Liver (tissue), 9 donors: ENCODE results near the gene HS1BP3. TPM values are rescaled to one million over a fixed set of nuclear protein-coding genes. Genes with fewer than 3 reads are reported as not detected.

ENCODE experiments used
- DNase-seq: peaks from one replicate; pipeline ENCODE4 v3.0.0-alpha.2; 2017; ENCODE audit warnings: low spot score
- H3K27ac ChIP-seq, 2 donors: one replicate each; pipeline ENCODE4 v1.7.0; 2013; ENCODE audit warnings: inconsistent platforms in 2 of 2, low read length in 2 of 2, control low read depth in 1 of 2, low read depth in 1 of 2, mild to moderate bottlenecking in 1 of 2
- H3K27me3 ChIP-seq, 4 donors: one replicate each; pipeline versions ENCODE4 v1.6.1 to v1.7.0; 2013; ENCODE audit warnings: low read length in 3 of 4, inconsistent platforms in 1 of 4, mild to moderate bottlenecking in 1 of 4, moderate library complexity in 1 of 4; ENCODE audit not compliant: control insufficient read depth in 4 of 4, insufficient read depth in 4 of 4
- H3K36me3 ChIP-seq, 4 donors: one replicate each; pipeline versions ENCODE4 v1.6.1 to v1.7.0; 2013; ENCODE audit warnings: low read length in 3 of 4, mild to moderate bottlenecking in 3 of 4, low read depth in 1 of 4, moderate library complexity in 1 of 4; ENCODE audit not compliant: control insufficient read depth in 4 of 4, insufficient read depth in 3 of 4
- H3K4me1 ChIP-seq, 4 donors: one replicate each; pipeline versions ENCODE4 v1.6.1 to v1.7.0; 2013; ENCODE audit warnings: low read length in 3 of 4, mild to moderate bottlenecking in 3 of 4, moderate library complexity in 1 of 4; ENCODE audit not compliant: control insufficient read depth in 4 of 4, insufficient read depth in 4 of 4
- H3K4me3 ChIP-seq, 3 donors: one replicate each; pipeline versions ENCODE4 v1.6.1 to v1.7.0; 2013; ENCODE audit warnings: low read length in 3 of 3, control low read depth in 1 of 3, low read depth in 1 of 3, mild to moderate bottlenecking in 1 of 3
- H3K9ac ChIP-seq, 2 donors: one replicate each; pipeline ENCODE4 v1.7.0; 2013; ENCODE audit warnings: low read length in 2 of 2, mild to moderate bottlenecking in 2 of 2, moderate library complexity in 2 of 2, control low read depth in 1 of 2, low read depth in 1 of 2
- H3K9me3 ChIP-seq, 4 donors: one replicate each; pipeline versions ENCODE4 v1.6.1 to v1.7.0; 2013; ENCODE audit warnings: low read length in 3 of 4; ENCODE audit not compliant: control insufficient read depth in 4 of 4
- EGR1 ChIP-seq, 2 donors: IDR thresholded peaks; 2 replicates each; pipeline ENCODE4 v1.6.1; 2016 to 2018; ENCODE audit warnings: antibody characterized with exemption in 2 of 2, low read depth in 2 of 2
- GABPA ChIP-seq, 2 donors: IDR thresholded peaks in 1 of 2; conservative IDR thresholded peaks in 1 of 2; 2 replicates each; pipeline ENCODE4 v1.6.1; 2016; ENCODE audit warnings: antibody characterized with exemption in 2 of 2, mild to moderate bottlenecking in 1 of 2, moderate library complexity in 1 of 2
- HNF4A ChIP-seq, 2 donors: conservative IDR thresholded peaks; 2 replicates each; pipeline ENCODE4 v1.6.1; 2016; ENCODE audit warnings: antibody characterized with exemption in 2 of 2, mild to moderate bottlenecking in 2 of 2
- HNF4G ChIP-seq: IDR thresholded peaks from 2 replicates; pipeline ENCODE4 v1.6.1; 2016; ENCODE audit warnings: antibody characterized with exemption
- JUND ChIP-seq, 2 donors: IDR thresholded peaks; 2 replicates each; pipeline ENCODE4 v1.6.1; 2016; ENCODE audit warnings: antibody characterized with exemption in 2 of 2
- NR2F2 ChIP-seq: IDR thresholded peaks from 2 replicates; pipeline ENCODE4 v1.6.1; 2016; ENCODE audit warnings: antibody characterized with exemption
- RAD21 ChIP-seq, 2 donors: IDR thresholded peaks; 2 replicates each; pipeline ENCODE4 v1.6.1; 2016; ENCODE audit warnings: antibody characterized with exemption in 2 of 2, mild to moderate bottlenecking in 2 of 2
- RXRA ChIP-seq, 2 donors: IDR thresholded peaks; 2 replicates each; pipeline ENCODE4 v1.6.1; 2017 to 2018; ENCODE audit warnings: antibody characterized with exemption in 2 of 2, mild to moderate bottlenecking in 1 of 2
- YY1 ChIP-seq: IDR thresholded peaks from 2 replicates; pipeline ENCODE4 v1.6.1; 2016; ENCODE audit warnings: antibody characterized with exemption, mild to moderate bottlenecking
- WGBS: extraction: QIAGEN DNeasy Blood & Tissue Kit; methylation state at CpG from one replicate; pipeline ENCODE4 v1.1.7; 2013; 5-methylcytosine and 5-hydroxymethylcytosine counted together
- polyA plus RNA-seq, 2 donors: library from polyadenylated mRNA; stranded (reverse) in 1 of 2; unstranded in 1 of 2; fragments of 200-250 nt in 1 of 2; fragments of >200 nt in 1 of 2; fragmentation: Nextera tagmentation in 1 of 2; extraction: Ambion mirVana in 1 of 2; gene quantifications; one replicate each; pipeline versions ENCODE4 v1.2.1 to v1.2.3, GENCODE V29; 2013 to 2015
- total RNA-seq, 2 donors: library from RNA; depleted of rRNA; stranded (reverse); fragments of >200 nt; gene quantifications; one replicate each; pipeline ENCODE4 v1.2.3, GENCODE V29; 2014
- TF ChIP-seq, protein P1 (sequence below): IDR thresholded peaks from 2 replicates; pipeline ENCODE4 v1.6.1; 2016; ENCODE audit warnings: antibody characterized with exemption, mild to moderate bottlenecking
- TF ChIP-seq, protein P2 (sequence below): fragments of 150-350 bp; IDR thresholded peaks from 2 replicates; pipeline ENCODE4 v1.5.1; 2017; ENCODE audit warnings: improper control_type of control experiment, low read depth, low read length; ENCODE audit not compliant: missing input control
- TF ChIP-seq, protein P3 (sequence below): IDR thresholded peaks from 2 replicates; pipeline ENCODE4 v1.6.1; 2016; ENCODE audit warnings: antibody characterized with exemption
- TF ChIP-seq, protein P4 (sequence below): IDR thresholded peaks from 2 replicates; pipeline ENCODE4 v1.6.1; 2016; ENCODE audit warnings: antibody characterized with exemption
- donor health status: healthy.
- donor health status: healthy.
- donor health status: healthy.
- donor health status: healthy.
- donor health status: healthy.

Gene HS1BP3
- total and polyA plus RNA-seq, 4 donors = 7.7 to 15.4 (median 10.9) TPM

DNA sequence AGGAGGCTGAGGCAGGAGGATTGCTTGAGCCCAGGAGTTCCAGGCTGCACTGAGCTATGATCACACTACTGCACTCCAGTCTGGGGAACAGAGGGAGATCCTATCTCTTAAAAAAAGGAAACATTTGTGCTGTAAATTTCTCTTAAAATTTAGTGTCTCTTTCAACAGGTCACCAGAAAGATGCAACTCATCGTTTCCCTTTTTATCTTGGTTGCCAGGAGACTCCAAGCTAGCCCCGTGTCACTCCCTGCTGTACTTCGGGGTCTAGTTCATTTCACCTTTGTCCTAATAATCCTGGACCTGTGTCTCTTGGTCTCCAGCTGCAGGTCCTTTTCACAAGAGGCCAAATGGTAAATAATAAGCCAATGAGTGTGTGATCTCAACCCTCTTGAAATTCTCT lies 7.1 kb downstream of the HS1BP3 start:
- Histone ChIP-seq H3K4me1 (peaks cover 6 to 16% (median 13%) of the 10 kb centered on the region in 4 donors), H3K9me3 (no peaks in the 10 kb centered on the region), H3K9ac (no peak overlapping the region), H3K4me3 (no peak overlapping the region), H3K27me3 (no peaks in the 10 kb centered on the region), H3K36me3 (peaks cover 0 to 11% (median 6%) of the 10 kb centered on the region in 4 donors), H3K27ac (no peak overlapping the region)
- WGBS = 69% methylated on average over 3 of the region's 3 CpGs
- TF ChIP-seq, protein P1, sequence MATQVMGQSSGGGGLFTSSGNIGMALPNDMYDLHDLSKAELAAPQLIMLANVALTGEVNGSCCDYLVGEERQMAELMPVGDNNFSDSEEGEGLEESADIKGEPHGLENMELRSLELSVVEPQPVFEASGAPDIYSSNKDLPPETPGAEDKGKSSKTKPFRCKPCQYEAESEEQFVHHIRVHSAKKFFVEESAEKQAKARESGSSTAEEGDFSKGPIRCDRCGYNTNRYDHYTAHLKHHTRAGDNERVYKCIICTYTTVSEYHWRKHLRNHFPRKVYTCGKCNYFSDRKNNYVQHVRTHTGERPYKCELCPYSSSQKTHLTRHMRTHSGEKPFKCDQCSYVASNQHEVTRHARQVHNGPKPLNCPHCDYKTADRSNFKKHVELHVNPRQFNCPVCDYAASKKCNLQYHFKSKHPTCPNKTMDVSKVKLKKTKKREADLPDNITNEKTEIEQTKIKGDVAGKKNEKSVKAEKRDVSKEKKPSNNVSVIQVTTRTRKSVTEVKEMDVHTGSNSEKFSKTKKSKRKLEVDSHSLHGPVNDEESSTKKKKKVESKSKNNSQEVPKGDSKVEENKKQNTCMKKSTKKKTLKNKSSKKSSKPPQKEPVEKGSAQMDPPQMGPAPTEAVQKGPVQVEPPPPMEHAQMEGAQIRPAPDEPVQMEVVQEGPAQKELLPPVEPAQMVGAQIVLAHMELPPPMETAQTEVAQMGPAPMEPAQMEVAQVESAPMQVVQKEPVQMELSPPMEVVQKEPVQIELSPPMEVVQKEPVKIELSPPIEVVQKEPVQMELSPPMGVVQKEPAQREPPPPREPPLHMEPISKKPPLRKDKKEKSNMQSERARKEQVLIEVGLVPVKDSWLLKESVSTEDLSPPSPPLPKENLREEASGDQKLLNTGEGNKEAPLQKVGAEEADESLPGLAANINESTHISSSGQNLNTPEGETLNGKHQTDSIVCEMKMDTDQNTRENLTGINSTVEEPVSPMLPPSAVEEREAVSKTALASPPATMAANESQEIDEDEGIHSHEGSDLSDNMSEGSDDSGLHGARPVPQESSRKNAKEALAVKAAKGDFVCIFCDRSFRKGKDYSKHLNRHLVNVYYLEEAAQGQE = no peak
- TF ChIP-seq GABPA (IDR thresholded peaks at IDR 0.05 in 1 of 2, conservative IDR thresholded peaks at IDR 0.05 in 1 of 2) = no peak
- no peak for TF ChIP-seq JUND (IDR thresholded peaks at IDR 0.05)
- TF ChIP-seq EGR1 (IDR thresholded peaks at IDR 0.05; ENCODE audit: low read depth in 2 of 2) = no peak
- TF ChIP-seq RXRA (IDR thresholded peaks at IDR 0.05) = no peak
- no peak for TF ChIP-seq HNF4A (conservative IDR thresholded peaks at IDR 0.05)
- TF ChIP-seq NR2F2 = no peak
- TF ChIP-seq, protein P2, sequence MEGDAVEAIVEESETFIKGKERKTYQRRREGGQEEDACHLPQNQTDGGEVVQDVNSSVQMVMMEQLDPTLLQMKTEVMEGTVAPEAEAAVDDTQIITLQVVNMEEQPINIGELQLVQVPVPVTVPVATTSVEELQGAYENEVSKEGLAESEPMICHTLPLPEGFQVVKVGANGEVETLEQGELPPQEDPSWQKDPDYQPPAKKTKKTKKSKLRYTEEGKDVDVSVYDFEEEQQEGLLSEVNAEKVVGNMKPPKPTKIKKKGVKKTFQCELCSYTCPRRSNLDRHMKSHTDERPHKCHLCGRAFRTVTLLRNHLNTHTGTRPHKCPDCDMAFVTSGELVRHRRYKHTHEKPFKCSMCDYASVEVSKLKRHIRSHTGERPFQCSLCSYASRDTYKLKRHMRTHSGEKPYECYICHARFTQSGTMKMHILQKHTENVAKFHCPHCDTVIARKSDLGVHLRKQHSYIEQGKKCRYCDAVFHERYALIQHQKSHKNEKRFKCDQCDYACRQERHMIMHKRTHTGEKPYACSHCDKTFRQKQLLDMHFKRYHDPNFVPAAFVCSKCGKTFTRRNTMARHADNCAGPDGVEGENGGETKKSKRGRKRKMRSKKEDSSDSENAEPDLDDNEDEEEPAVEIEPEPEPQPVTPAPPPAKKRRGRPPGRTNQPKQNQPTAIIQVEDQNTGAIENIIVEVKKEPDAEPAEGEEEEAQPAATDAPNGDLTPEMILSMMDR = no peak
- TF ChIP-seq, protein P3, sequence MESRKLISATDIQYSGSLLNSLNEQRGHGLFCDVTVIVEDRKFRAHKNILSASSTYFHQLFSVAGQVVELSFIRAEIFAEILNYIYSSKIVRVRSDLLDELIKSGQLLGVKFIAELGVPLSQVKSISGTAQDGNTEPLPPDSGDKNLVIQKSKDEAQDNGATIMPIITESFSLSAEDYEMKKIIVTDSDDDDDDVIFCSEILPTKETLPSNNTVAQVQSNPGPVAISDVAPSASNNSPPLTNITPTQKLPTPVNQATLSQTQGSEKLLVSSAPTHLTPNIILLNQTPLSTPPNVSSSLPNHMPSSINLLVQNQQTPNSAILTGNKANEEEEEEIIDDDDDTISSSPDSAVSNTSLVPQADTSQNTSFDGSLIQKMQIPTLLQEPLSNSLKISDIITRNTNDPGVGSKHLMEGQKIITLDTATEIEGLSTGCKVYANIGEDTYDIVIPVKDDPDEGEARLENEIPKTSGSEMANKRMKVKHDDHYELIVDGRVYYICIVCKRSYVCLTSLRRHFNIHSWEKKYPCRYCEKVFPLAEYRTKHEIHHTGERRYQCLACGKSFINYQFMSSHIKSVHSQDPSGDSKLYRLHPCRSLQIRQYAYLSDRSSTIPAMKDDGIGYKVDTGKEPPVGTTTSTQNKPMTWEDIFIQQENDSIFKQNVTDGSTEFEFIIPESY = no peak
- DNase-seq = no peak

DNA sequence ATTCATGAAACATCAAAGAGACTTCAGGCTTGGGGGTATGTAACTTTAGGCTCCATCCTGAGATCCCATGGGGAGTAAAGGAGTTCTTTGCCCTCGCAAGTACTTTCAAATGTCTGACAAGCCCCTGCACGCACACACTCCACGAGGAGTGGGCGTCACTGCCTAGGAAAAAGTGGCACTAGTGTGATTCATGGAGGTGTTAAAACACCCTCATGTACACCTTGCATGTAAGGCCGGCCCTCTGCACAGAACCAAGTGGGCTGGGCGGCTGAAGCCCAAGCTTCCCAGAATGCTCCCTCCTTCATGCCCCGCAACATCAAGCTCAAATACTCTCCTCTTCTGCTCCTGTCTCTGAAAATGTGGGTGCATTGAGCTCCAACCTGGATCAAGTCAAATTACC lies 7.8 kb downstream of the HS1BP3 start:
- Histone ChIP-seq H3K27ac (no peak overlapping the region), H3K4me3 (no peak overlapping the region), H3K36me3 (peaks cover 0 to 11% (median 6%) of the 10 kb centered on the region in 4 donors), H3K27me3 (no peaks in the 10 kb centered on the region), H3K4me1 (peaks cover 2 to 9% (median 5%) of the 10 kb centered on the region in 4 donors), H3K9ac (no peak overlapping the region), H3K9me3 (no peaks in the 10 kb centered on the region)
- DNase-seq = no peak
- TF ChIP-seq, protein P1 = no peak
- TF ChIP-seq HNF4G = no peak
- no peak for TF ChIP-seq YY1
- TF ChIP-seq, protein P4, sequence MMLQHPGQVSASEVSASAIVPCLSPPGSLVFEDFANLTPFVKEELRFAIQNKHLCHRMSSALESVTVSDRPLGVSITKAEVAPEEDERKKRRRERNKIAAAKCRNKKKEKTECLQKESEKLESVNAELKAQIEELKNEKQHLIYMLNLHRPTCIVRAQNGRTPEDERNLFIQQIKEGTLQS = no peak
- TF ChIP-seq EGR1 (IDR thresholded peaks at IDR 0.05; ENCODE audit: low read depth in 2 of 2) = no peak
- no peak for TF ChIP-seq RAD21 (IDR thresholded peaks at IDR 0.05)
- WGBS = 96% methylated on average over 7 of the region's 7 CpGs
